H1 (cell line): Measurements from ENCODE around the gene TRMT44. TPM values are rescaled to one million over a fixed set of nuclear protein-coding genes. Genes with fewer than 3 reads are reported as not detected.

Source experiments
- CTCF ChIA-PET: fragments of 300-600 bp; sonication (Branson Sonifier 250); formaldehyde crosslinking; loops from one replicate; lab custom pipeline; 2021; ENCODE audit not compliant: partially characterized antibody; lab: Charles Lee
- POLR2A ChIA-PET: fragments of 300-600 bp; sonication (Branson Sonifier 250); formaldehyde crosslinking; loops from one replicate; lab custom pipeline; 2021; ENCODE audit warnings: inconsistent platforms; ENCODE audit not compliant: partially characterized antibody; lab: Charles Lee
- DNase-seq, 2 experiments: peaks; one replicate each; pipeline versions ENCODE4 v3.0.0 to v3.0.0-alpha.2; 2010 to 2022; ENCODE audit warnings: low spot score in 2 of 2, low read depth in 1 of 2, mixed read lengths in 1 of 2
- FAIRE-seq: peaks from 2 replicates; lab custom pipeline; 2011; peaks lifted over from hg19 to GRCh38; lab: Jason Lieb, UNC
- H2AFZ ChIP-seq: 2 replicates; pipeline ENCODE4 v1.8.1; 2012; ENCODE audit warnings: low read length, inconsistent platforms
- H2AK5ac ChIP-seq: 2 replicates; pipeline ENCODE4 v1.6.1; 2013; ENCODE audit warnings: low read depth, low read length
- H2BK120ac ChIP-seq: replicated peaks from 2 replicates; pipeline ENCODE3; 2013; ENCODE audit warnings: low read depth, low read length, inconsistent platforms
- H2BK12ac ChIP-seq: 2 replicates; pipeline ENCODE4 v1.6.1; 2013; ENCODE audit warnings: low read depth, low read length
- H2BK15ac ChIP-seq: 2 replicates; pipeline ENCODE4 v1.6.1; 2013; ENCODE audit warnings: low read length
- H2BK20ac ChIP-seq: 2 replicates; pipeline ENCODE4 v1.6.1; 2013; ENCODE audit warnings: low read length
- H2BK5ac ChIP-seq: 2 replicates; pipeline ENCODE4 v1.6.1; 2013; ENCODE audit warnings: low read depth, low read length
- H3K14ac ChIP-seq: 2 replicates; pipeline ENCODE4 v1.6.1; 2013; ENCODE audit warnings: inconsistent platforms; ENCODE audit not compliant: insufficient read length
- H3K18ac ChIP-seq: 2 replicates; pipeline ENCODE4 v1.6.1; 2013; ENCODE audit warnings: low read length; ENCODE audit errors: extremely low read depth
- H3K23ac ChIP-seq: 2 replicates; pipeline ENCODE4 v1.6.1; 2013; ENCODE audit warnings: inconsistent platforms; ENCODE audit not compliant: insufficient read length
- H3K23me2 ChIP-seq: 2 replicates; pipeline ENCODE4 v1.6.1; 2013; ENCODE audit warnings: low read depth, low read length
- H3K27ac ChIP-seq: 2 replicates; pipeline ENCODE4 v1.6.1; 2011; ENCODE audit warnings: low read depth, low read length, inconsistent platforms
- H3K27me3 ChIP-seq, 4 experiments: replicated peaks in 1 of 4; 1 replicate in 1 of 4; 2 replicates in 3 of 4; pipeline versions ENCODE4 v1.6.1 to v1.8.1; 2011 to 2013; ENCODE audit warnings: low read length in 3 of 4, mild to moderate bottlenecking in 3 of 4, inconsistent platforms in 2 of 4, mixed read lengths in 2 of 4, moderate library complexity in 1 of 4; ENCODE audit not compliant: control insufficient read depth in 3 of 4, insufficient read depth in 3 of 4; ENCODE audit errors: extremely low read depth in 1 of 4
- H3K36me3 ChIP-seq, 4 experiments: 2 replicates each; pipeline versions ENCODE4 v1.6.1 to v1.8.1; 2011 to 2013; ENCODE audit warnings: mild to moderate bottlenecking in 4 of 4, low read length in 3 of 4, moderate library complexity in 2 of 4, control low read depth in 1 of 4, inconsistent platforms in 1 of 4; ENCODE audit not compliant: insufficient read depth in 4 of 4, control insufficient read depth in 2 of 4
- H3K4ac ChIP-seq: replicated peaks from 2 replicates; pipeline ENCODE3; 2013; ENCODE audit warnings: low read length, low read depth, mixed read lengths, inconsistent platforms; ENCODE audit not compliant: insufficient read length
- H3K4me1 ChIP-seq, 4 experiments: replicated peaks in 1 of 4; 1 replicate in 1 of 4; 2 replicates in 3 of 4; pipeline versions ENCODE4 v1.6.1 to v1.8.1; 2011 to 2013; ENCODE audit warnings: low read length in 3 of 4, inconsistent platforms in 2 of 4, mixed read lengths in 1 of 4; ENCODE audit not compliant: insufficient read depth in 4 of 4, control insufficient read depth in 3 of 4
- H3K4me2 ChIP-seq, 2 experiments: 2 replicates each; pipeline versions ENCODE4 v1.6.1 to v1.8.1; 2011 to 2013; ENCODE audit warnings: low read depth in 2 of 2, low read length in 2 of 2, control low read depth in 1 of 2, inconsistent platforms in 1 of 2, mild to moderate bottlenecking in 1 of 2; ENCODE audit not compliant: insufficient read depth in 1 of 2
- H3K4me3 ChIP-seq, 4 experiments: fragments of 200-600, 300-600 bp in 1 of 4; sonication (generic), shearing (Covaris generic), sonication (Bioruptor Twin) in 1 of 4; 2 replicates each; pipeline versions ENCODE4 v1.5.1 to v1.8.1; 2011 to 2016; ENCODE audit warnings: low read length in 4 of 4, low read depth in 3 of 4, control low read depth in 2 of 4, inconsistent platforms in 2 of 4, mild to moderate bottlenecking in 2 of 4, mixed read lengths in 1 of 4, moderate library complexity in 1 of 4; ENCODE audit not compliant: insufficient read depth in 2 of 4; ENCODE audit errors: extremely low read depth in 1 of 4
- H3K56ac ChIP-seq: replicated peaks from 2 replicates; pipeline ENCODE3; 2013; ENCODE audit warnings: low read depth, mild to moderate bottlenecking, mixed read lengths, low read length, inconsistent platforms; ENCODE audit not compliant: insufficient read length
- H3K79me1 ChIP-seq: 2 replicates; pipeline ENCODE4 v1.6.1; 2013; ENCODE audit warnings: low read depth, low read length, control low read depth
- H3K79me2 ChIP-seq, 2 experiments: 2 replicates each; pipeline versions ENCODE4 v1.6.1 to v1.8.1; 2012 to 2013; ENCODE audit warnings: low read length in 2 of 2, mild to moderate bottlenecking in 2 of 2, inconsistent platforms in 1 of 2; ENCODE audit not compliant: insufficient read depth in 2 of 2, control insufficient read depth in 1 of 2
- H3K9ac ChIP-seq, 4 experiments: replicated peaks in 1 of 4; 1 replicate in 1 of 4; 2 replicates in 3 of 4; pipeline versions ENCODE4 v1.6.1 to v1.8.1; 2011 to 2013; ENCODE audit warnings: low read depth in 3 of 4, low read length in 3 of 4, control low read depth in 2 of 4, mild to moderate bottlenecking in 2 of 4, moderate library complexity in 2 of 4, inconsistent platforms in 1 of 4; ENCODE audit errors: extremely low read depth in 1 of 4
- H3K9me3 ChIP-seq, 2 experiments: 2 replicates each; pipeline versions ENCODE4 v1.6.1 to v1.8.1; 2012 to 2013; ENCODE audit warnings: mild to moderate bottlenecking in 2 of 2, moderate library complexity in 2 of 2, control low read depth in 1 of 2, inconsistent platforms in 1 of 2, low read depth in 1 of 2, low read length in 1 of 2, mixed read lengths in 1 of 2; ENCODE audit not compliant: insufficient read depth in 2 of 2
- H4K20me1 ChIP-seq, 2 experiments: replicated peaks in 1 of 2; 2 replicates each; pipeline versions ENCODE3 to v1.8.1; 2011 to 2013; ENCODE audit warnings: inconsistent platforms in 2 of 2, low read length in 2 of 2, mild to moderate bottlenecking in 1 of 2; ENCODE audit not compliant: insufficient read depth in 2 of 2, control insufficient read depth in 1 of 2
- H4K5ac ChIP-seq: 2 replicates; pipeline ENCODE4 v1.6.1; 2013; ENCODE audit warnings: low read length, low read depth, mixed read lengths, inconsistent platforms; ENCODE audit not compliant: insufficient read length
- H4K8ac ChIP-seq: 2 replicates; pipeline ENCODE4 v1.8.0; 2013; ENCODE audit warnings: mild to moderate bottlenecking, moderate library complexity, low read length, inconsistent platforms; ENCODE audit not compliant: insufficient read depth; ENCODE audit errors: extremely low read depth
- H4K91ac ChIP-seq: replicated peaks from 2 replicates; pipeline ENCODE3; 2013; ENCODE audit warnings: low read length, mixed read lengths, inconsistent platforms; ENCODE audit not compliant: insufficient read length
- CBX8 ChIP-seq: fragments of 300-800, 300-1000 bp; sonication (generic); IDR thresholded peaks from 2 replicates; pipeline ENCODE4 v1.7.1; 2016; ENCODE audit warnings: low read depth, low read length, borderline replicate concordance
- CREB1 ChIP-seq: IDR thresholded peaks from 2 replicates; pipeline ENCODE4 v1.6.1; 2012; ENCODE audit warnings: inconsistent platforms
- EZH2 ChIP-seq: fragments of 200-600 bp; sonication (generic); IDR thresholded peaks from 2 replicates; pipeline ENCODE4 v1.7.1; 2012; ENCODE audit warnings: low read depth, mild to moderate bottlenecking, moderate library complexity, low read length, inconsistent platforms; ENCODE audit not compliant: severe bottlenecking
- MAFK ChIP-seq: IDR thresholded peaks from 2 replicates; pipeline ENCODE4 v1.6.1; 2012; ENCODE audit warnings: low read depth, mild to moderate bottlenecking, improper control_type of control experiment, low read length
- NANOG ChIP-seq: IDR thresholded peaks from 2 replicates; pipeline ENCODE4 v1.6.1; 2011; ENCODE audit warnings: low read length, low read depth, mild to moderate bottlenecking, inconsistent platforms; ENCODE audit not compliant: insufficient read depth, poor library complexity, severe bottlenecking
- PHF8 ChIP-seq: fragments of 200-600 bp; sonication (generic); conservative IDR thresholded peaks from 2 replicates; pipeline ENCODE4 v1.7.1; 2012; ENCODE audit warnings: low read depth, mild to moderate bottlenecking, inconsistent platforms, low read length, moderate library complexity
- POLR2A ChIP-seq, 2 experiments: IDR thresholded peaks; 1 replicate in 1 of 2; 2 replicates in 1 of 2; pipeline ENCODE4 v1.6.1; 2011; ENCODE audit warnings: low read depth in 2 of 2, low read length in 2 of 2, mild to moderate bottlenecking in 2 of 2; ENCODE audit errors: control extremely low read depth in 1 of 2
- POU5F1 ChIP-seq: IDR thresholded peaks from 2 replicates; pipeline ENCODE4 v1.6.1; 2011; ENCODE audit warnings: low read depth, mild to moderate bottlenecking, low read length, moderate library complexity
- SAP30 ChIP-seq: fragments of 300-600 bp; sonication (generic); IDR thresholded peaks from 2 replicates; pipeline ENCODE4 v1.7.1; 2012; ENCODE audit warnings: low read length, moderate library complexity, mild to moderate bottlenecking, inconsistent platforms; ENCODE audit not compliant: insufficient read depth, insufficient replicate concordance
- SP1 ChIP-seq: IDR thresholded peaks from 2 replicates; pipeline ENCODE4 v1.6.1; 2011; ENCODE audit warnings: low read depth, low read length
- TAF1 ChIP-seq: IDR thresholded peaks from 2 replicates; pipeline ENCODE4 v1.6.1; 2011; ENCODE audit warnings: mild to moderate bottlenecking, low read depth, low read length
- YY1 ChIP-seq: IDR thresholded peaks from 2 replicates; pipeline ENCODE4 v1.6.1; 2011; ENCODE audit warnings: low read depth, mild to moderate bottlenecking, low read length
- WGBS, 2 experiments: shearing (Covaris generic) in 1 of 2; methylation state at CpG; one replicate each; pipeline versions ENCODE4 v1.1.6 to v1.1.7; 2013 to 2015; ENCODE audit warnings: low lambda C conversion rate in 2 of 2, mixed read lengths in 2 of 2, inconsistent platforms in 1 of 2, low coverage in 1 of 2, missing lambda C conversion rate in 1 of 2; ENCODE audit not compliant: insufficient replicate concordance in 2 of 2, insufficient coverage in 1 of 2, insufficient read length in 1 of 2; ENCODE audit errors: extremely low coverage in 1 of 2, missing lambda C conversion rate in 1 of 2; 5-methylcytosine and 5-hydroxymethylcytosine counted together
- polyA plus RNA-seq, 7 experiments: library from polyadenylated mRNA; depleted of rRNA in 3 of 7; stranded (reverse) in 5 of 7; unstranded in 2 of 7; fragments of >200 nt in 5 of 7; fragments of 200-250 nt in 2 of 7; gene quantifications; 1 replicate in 5 of 7; 2 replicates in 1 of 7; 4 replicates in 1 of 7; pipeline versions ENCODE4 v1.2.1 to v1.2.3, GENCODE V29; 2011 to 2013; ENCODE audit warnings: missing spikeins in 2 of 7, mixed read lengths in 2 of 7
- total RNA-seq: library from RNA; stranded (reverse); fragmentation: NEBNext Ultra II Directional; extraction: Animal tissue kit (Norgen Biotek cat#: 25700); gene quantifications from 2 replicates; pipeline ENCODE4 v1.2.1, GENCODE V29; 2021
- TF ChIP-seq, protein P1 (sequence below): IDR thresholded peaks from 2 replicates; pipeline ENCODE4 v1.6.1; 2012; ENCODE audit warnings: inconsistent platforms

The TRMT44 gene
- total and polyA plus RNA-seq, 2 of the 8 experiments (the other 6 are each of a cell fraction or from before 2014, with no cell fraction given): 8.6 to 23.9 TPM

DNA sequence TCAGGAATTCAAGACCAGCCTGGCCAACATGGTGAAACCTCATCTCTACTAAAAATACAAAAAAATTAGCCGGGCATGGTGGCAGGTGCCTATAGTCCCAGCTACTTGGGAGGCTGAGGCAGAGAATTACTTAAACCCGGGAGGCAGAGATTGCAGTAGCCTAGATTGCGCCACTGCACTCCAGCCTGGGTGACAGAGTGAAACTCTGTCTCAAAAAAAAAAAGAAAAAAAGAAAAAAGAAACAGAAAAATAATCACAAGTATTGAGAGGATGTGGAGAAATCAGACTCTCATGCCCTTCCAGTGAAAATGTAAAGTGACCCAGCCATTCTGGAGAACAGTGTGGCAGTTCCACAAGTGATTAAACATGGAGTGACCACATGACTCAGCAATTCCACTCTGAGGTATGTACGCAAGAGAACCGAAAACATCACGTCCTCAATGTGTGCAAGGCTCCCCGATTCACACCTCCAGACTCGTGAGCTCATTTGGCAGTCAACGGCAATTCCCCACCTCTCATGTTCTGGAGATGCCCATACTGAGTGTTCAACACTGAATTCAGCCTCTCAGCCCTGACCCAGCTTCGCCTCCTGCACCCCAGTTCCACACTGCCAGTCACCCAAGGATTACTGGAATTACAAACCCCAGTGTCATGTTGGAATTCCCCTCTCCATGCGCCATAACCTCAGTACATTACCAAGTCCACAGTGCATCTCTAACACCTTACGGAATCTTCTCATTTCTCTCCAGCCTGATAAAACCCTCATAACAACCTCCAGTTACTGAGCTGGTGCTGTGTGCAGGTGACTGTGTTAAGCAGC is 21.1 kb upstream of the TRMT44 start:
- Histone ChIP-seq H4K8ac (no peak overlapping the region; the same call in 1 of the 2 replicates), H2BK20ac (no peak overlapping the region), H3K4me2 (no peak overlapping the region), H3K18ac (no peak overlapping the region), H3K4me3 (no peak overlapping the region), H2AK5ac (0 out of 2 replicates have a peak overlapping the region, but pooled peaks have one; percentile 65), H4K91ac (no peak overlapping the region), H3K79me1 (no peaks in the 10 kb centered on the region), H4K20me1 (peaks cover 0 to 2% of the 10 kb centered on the region in 2 experiments), H2BK5ac (no peak overlapping the region), H3K9me3 (no peaks in the 10 kb centered on the region), H3K9ac (no peak overlapping the region), H3K4ac (no peak overlapping the region), H3K36me3 (no peaks in the 10 kb centered on the region), H3K56ac (no peak overlapping the region), H2BK15ac (no peak overlapping the region), H3K79me2 (no peaks in the 10 kb centered on the region), H3K27ac (no peak overlapping the region), H3K27me3 (no peaks in the 10 kb centered on the region; a peak in 1 of 7 replicates), H3K23me2 (no peaks in the 10 kb centered on the region), H2BK120ac (no peak overlapping the region), H4K5ac (no peak overlapping the region), H2AFZ (no peak overlapping the region), H3K4me1 (no peaks in the 10 kb centered on the region), H3K23ac (no peak overlapping the region), H2BK12ac (no peak overlapping the region), H3K14ac (no peak overlapping the region)
- WGBS, 2 experiments: 92% methylated on average over 11 of the region's 12 CpGs; no CpG with 5 or more reads in 1 of the 2 experiments
- POLR2A ChIA-PET: interaction anchor here (0.8 kb wide), 1 partner anchor 9 kb away, joined by 3 read pairs; no protein-coding TSS in a partner anchor
- DNase-seq: no peak
- FAIRE-seq: no peak
- CTCF ChIA-PET: interaction anchor here (1.2 to 3.0 kb wide), 8 partner anchors 9 to 188 kb away, joined by 3 to 10 read pairs (median 5); no protein-coding TSS in a partner anchor
- TF ChIP-seq POU5F1 (no peak), TAF1 (no peak), SP1 (no peak), PHF8 (no peak), CBX8 (no peak), EZH2 (no peak), SAP30 (no peak), CREB1 (no peak), MAFK (no peak), YY1 (no peak), NANOG (no peak), POLR2A (IDR thresholded peaks at IDR 0.05; ENCODE audit: control extremely low read depth in 1 of 2, low read depth in 2 of 2, low read length in 2 of 2) (no peak)
- TF ChIP-seq, protein P1, sequence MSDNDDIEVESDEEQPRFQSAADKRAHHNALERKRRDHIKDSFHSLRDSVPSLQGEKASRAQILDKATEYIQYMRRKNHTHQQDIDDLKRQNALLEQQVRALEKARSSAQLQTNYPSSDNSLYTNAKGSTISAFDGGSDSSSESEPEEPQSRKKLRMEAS: no peak
